Neuronal stem cell (in vitro differentiated cells): ENCODE measurements around the gene ALDH7A1.

ENCODE experiments used
- DNase-seq: peaks from one replicate; pipeline ENCODE4 v3.0.0-alpha.2; 2013; ENCODE audit warnings: low spot score
- H2AFZ ChIP-seq: one replicate; pipeline ENCODE4 v1.6.1; 2013; ENCODE audit warnings: mild to moderate bottlenecking, low read length, inconsistent platforms
- H2AK5ac ChIP-seq: 2 replicates; pipeline ENCODE4 v1.6.1; 2013; ENCODE audit warnings: low read depth, mild to moderate bottlenecking, inconsistent platforms, low read length, moderate library complexity, mixed read lengths
- H2BK120ac ChIP-seq: 2 replicates; pipeline ENCODE4 v1.6.1; 2013; ENCODE audit warnings: low read depth, mild to moderate bottlenecking, inconsistent platforms, low read length, moderate library complexity, mixed read lengths
- H2BK12ac ChIP-seq: one replicate; pipeline ENCODE4 v1.6.1; 2013; ENCODE audit warnings: low read length, inconsistent platforms
- H2BK15ac ChIP-seq: 2 replicates; pipeline ENCODE4 v1.6.1; 2013; ENCODE audit warnings: mild to moderate bottlenecking, low read length, inconsistent platforms, mixed read lengths
- H2BK5ac ChIP-seq: one replicate; pipeline ENCODE4 v1.6.1; 2013; ENCODE audit warnings: inconsistent platforms, mild to moderate bottlenecking, low read length, moderate library complexity
- H3K14ac ChIP-seq: one replicate; pipeline ENCODE4 v1.6.1; 2013; ENCODE audit warnings: low read length, inconsistent platforms
- H3K18ac ChIP-seq: 2 replicates; pipeline ENCODE4 v1.6.1; 2013; ENCODE audit warnings: low read length, inconsistent platforms
- H3K23ac ChIP-seq: 2 replicates; pipeline ENCODE4 v1.6.1; 2013; ENCODE audit warnings: low read depth, mild to moderate bottlenecking, mixed read lengths, low read length, inconsistent platforms; ENCODE audit not compliant: poor library complexity
- H3K27ac ChIP-seq: replicated peaks from 3 replicates; pipeline ENCODE4 v1.5.1; 2013; ENCODE audit warnings: low read length, inconsistent platforms
- H3K27me3 ChIP-seq, 3 experiments: 2 replicates each; pipeline ENCODE4 v1.6.1; 2013; ENCODE audit warnings: low read length in 3 of 3, mild to moderate bottlenecking in 2 of 3, inconsistent platforms in 1 of 3, low read depth in 1 of 3, mixed read lengths in 1 of 3, moderate library complexity in 1 of 3; ENCODE audit not compliant: control insufficient read depth in 3 of 3, insufficient read depth in 3 of 3
- H3K36me3 ChIP-seq, 2 donors: replicated peaks in 1 of 2; 2 replicates each; pipeline ENCODE4 v1.6.1; 2013; ENCODE audit warnings: low read length in 2 of 2; ENCODE audit not compliant: control insufficient read depth in 2 of 2, insufficient read depth in 2 of 2
- H3K4ac ChIP-seq: 2 replicates; pipeline ENCODE4 v1.6.1; 2013; ENCODE audit warnings: inconsistent platforms, mild to moderate bottlenecking, low read length, moderate library complexity
- H3K4me1 ChIP-seq, 2 donors: 1 replicate in 1 of 2; 2 replicates in 1 of 2; pipeline ENCODE4 v1.6.1; 2013; ENCODE audit warnings: low read length in 2 of 2, low read depth in 1 of 2; ENCODE audit not compliant: control insufficient read depth in 2 of 2, insufficient read depth in 1 of 2
- H3K4me2 ChIP-seq: one replicate; pipeline ENCODE4 v1.6.1; 2013; ENCODE audit warnings: mild to moderate bottlenecking, low read length, inconsistent platforms; ENCODE audit not compliant: insufficient read depth, poor library complexity, severe bottlenecking
- H3K4me3 ChIP-seq, 2 donors: 2 replicates each; pipeline ENCODE4 v1.5.1; 2013; ENCODE audit warnings: low read length in 2 of 2, mild to moderate bottlenecking in 2 of 2, inconsistent platforms in 1 of 2, moderate library complexity in 1 of 2
- H3K79me1 ChIP-seq: one replicate; pipeline ENCODE4 v1.6.1; 2013; ENCODE audit warnings: low read depth, mild to moderate bottlenecking, inconsistent platforms, low read length, moderate library complexity
- H3K9ac ChIP-seq: one replicate; pipeline ENCODE4 v1.6.1; 2013; ENCODE audit warnings: mild to moderate bottlenecking, low read depth, low read length, inconsistent platforms; ENCODE audit not compliant: poor library complexity
- H3K9me3 ChIP-seq, 2 donors: replicated peaks in 1 of 2; 2 replicates each; pipeline versions ENCODE3 to v1.6.1; 2013; ENCODE audit warnings: low read length in 2 of 2, mild to moderate bottlenecking in 2 of 2, inconsistent platforms in 1 of 2, low read depth in 1 of 2, mixed read lengths in 1 of 2, moderate library complexity in 1 of 2; ENCODE audit not compliant: control insufficient read depth in 2 of 2, insufficient read depth in 1 of 2
- H4K8ac ChIP-seq: one replicate; pipeline ENCODE4 v1.6.1; 2013; ENCODE audit warnings: low read depth, mild to moderate bottlenecking, inconsistent platforms, low read length, moderate library complexity
- H4K91ac ChIP-seq: one replicate; pipeline ENCODE4 v1.6.1; 2013; ENCODE audit warnings: low read length, low read depth, mild to moderate bottlenecking, inconsistent platforms; ENCODE audit not compliant: poor library complexity
- WGBS, 2 donors: extraction: QIAGEN DNeasy Blood & Tissue Kit; methylation state at CpG; one replicate each; pipeline ENCODE4 v1.1.7; 2013; ENCODE audit warnings: missing lambda C conversion rate in 2 of 2, mixed read lengths in 1 of 2; ENCODE audit not compliant: insufficient read length in 2 of 2, insufficient replicate concordance in 1 of 2; ENCODE audit errors: extremely low coverage in 2 of 2; 5-methylcytosine and 5-hydroxymethylcytosine counted together

Gene ALDH7A1

DNA sequence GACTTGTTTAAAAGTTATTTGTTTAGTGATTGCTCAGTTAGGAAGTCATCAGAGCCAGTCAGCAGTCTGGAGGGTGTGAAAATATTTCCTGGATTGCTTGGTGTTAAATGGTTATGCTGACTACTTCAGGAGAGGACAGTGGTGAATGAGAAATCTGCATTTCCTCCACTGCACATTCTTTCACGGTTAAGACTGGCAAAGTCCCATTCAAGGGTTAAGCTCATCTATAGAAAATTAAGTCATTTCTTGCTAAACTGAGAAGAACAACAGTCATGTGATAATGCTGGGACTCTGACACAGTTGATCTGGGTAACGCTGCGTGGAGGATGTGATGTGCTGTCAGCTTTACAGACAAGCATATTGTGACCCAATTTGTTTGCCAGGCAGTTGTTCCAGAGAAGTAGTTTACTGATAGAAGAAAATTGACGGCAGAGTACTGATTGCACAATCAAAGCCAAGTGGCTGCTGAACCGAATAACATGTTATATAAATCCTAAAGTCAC is 91.4 kb downstream of the ALDH7A1 start:
- Histone ChIP-seq H3K14ac (no peak overlapping the region), H3K23ac (no peak overlapping the region), H3K27me3 (no peaks in the 10 kb centered on the region), H3K27ac (no peak overlapping the region), H3K4ac (no peak overlapping the region), H2AK5ac (no peak overlapping the region), H3K4me2 (no peak overlapping the region), H4K91ac (no peak overlapping the region), H2BK120ac (no peak overlapping the region), H2BK12ac (no peak overlapping the region), H3K9ac (no peak overlapping the region), H3K36me3 (no peaks in the 10 kb centered on the region), H3K9me3 (peaks cover 0 to 4% of the 10 kb centered on the region in 2 donors), H2BK5ac (no peak overlapping the region), H3K4me1 (peaks cover 0 to 11% of the 10 kb centered on the region in 2 donors), H2AFZ (peak overlapping the region; percentile 54), H4K8ac (no peak overlapping the region), H3K79me1 (no peaks in the 10 kb centered on the region), H2BK15ac (no peak overlapping the region), H3K18ac (no peak overlapping the region), H3K4me3 (no peak overlapping the region)
- DNase-seq = no peak
- WGBS, 2 donors = no CpG with 5 or more reads among the region's 5 CpGs

DNA sequence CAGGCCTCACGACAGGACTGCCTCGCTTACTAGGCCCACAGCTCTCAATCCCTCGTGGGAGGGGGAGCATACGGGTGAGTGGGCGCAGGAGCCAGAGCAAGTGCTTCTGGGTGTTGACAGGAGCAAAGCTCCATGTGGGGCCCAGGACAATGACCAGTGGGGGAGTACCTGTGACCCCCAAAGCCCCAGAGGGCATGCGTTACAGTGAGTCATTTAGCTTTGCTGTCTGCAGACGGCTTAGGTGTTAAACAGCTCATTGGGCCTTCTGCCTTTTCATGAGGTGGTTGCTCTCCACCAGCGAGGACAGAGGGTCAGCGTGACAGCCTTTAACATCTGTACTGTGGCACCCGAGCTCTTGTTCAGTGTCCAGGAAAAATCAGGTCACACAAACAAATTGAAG is 93.6 kb downstream of the ALDH7A1 start:
- no peak for DNase-seq
- Histone ChIP-seq H3K27me3 (no peaks in the 10 kb centered on the region), H3K9ac (no peak overlapping the region), H2AFZ (peak overlapping the region; percentile 42), H3K4me3 (no peak overlapping the region), H3K4me1 (peaks cover 0 to 10% of the 10 kb centered on the region in 2 donors), H3K9me3 (peaks cover 0 to 1% of the 10 kb centered on the region in 2 donors), H2BK15ac (peak overlapping the region; percentile 15), H3K18ac (no peak overlapping the region), H2BK12ac (no peak overlapping the region), H3K23ac (no peak overlapping the region), H3K14ac (no peak overlapping the region), H3K79me1 (no peaks in the 10 kb centered on the region), H2BK120ac (no peak overlapping the region), H2BK5ac (no peak overlapping the region), H2AK5ac (no peak overlapping the region), H3K27ac (no peak overlapping the region), H3K36me3 (no peaks in the 10 kb centered on the region), H4K8ac (no peak overlapping the region), H3K4me2 (no peak overlapping the region), H4K91ac (no peak overlapping the region), H3K4ac (no peak overlapping the region)
- no CpG with 5 or more reads among the region's 10 CpGs for WGBS, 2 donors

DNA sequence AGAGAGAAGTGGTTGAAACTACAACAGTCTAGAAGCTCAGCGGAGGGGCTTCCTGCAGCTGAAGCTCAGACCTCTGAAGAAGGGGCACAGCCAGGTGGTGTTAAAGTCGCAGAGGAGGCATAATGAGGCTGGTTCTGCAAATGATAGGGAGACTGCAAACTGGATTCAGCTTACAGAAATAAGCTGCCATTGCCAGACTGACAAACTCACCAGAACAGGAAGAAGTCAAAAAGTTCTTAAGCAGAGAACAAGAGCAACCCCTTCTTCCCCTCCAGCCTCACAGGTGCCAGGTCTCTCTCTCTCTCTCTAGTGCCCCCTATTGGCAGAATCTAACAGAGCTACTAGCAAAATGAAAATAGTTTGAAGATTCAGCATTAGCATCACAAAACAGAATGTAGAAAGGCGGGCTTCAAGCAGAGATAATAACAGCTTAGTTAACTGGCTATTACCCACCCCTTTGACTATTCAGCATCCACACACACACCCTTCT is 95.1 kb downstream of the ALDH7A1 start:
- H4K8ac ChIP-seq = no peak overlapping the region
- DNase-seq = no peak
- H2BK12ac ChIP-seq = no peak overlapping the region
- H3K9me3 ChIP-seq = no peaks in the 10 kb centered on the region
- H2BK120ac ChIP-seq = no peak overlapping the region
- no peak overlapping the region for H4K91ac ChIP-seq
- H2AFZ ChIP-seq = peak overlapping the region; percentile 25
- H3K4ac ChIP-seq = no peak overlapping the region
- H3K9ac ChIP-seq = no peak overlapping the region
- H2BK5ac ChIP-seq = no peak overlapping the region
- peaks cover 0 to 10% of the 10 kb centered on the region in 2 donors for H3K4me1 ChIP-seq
- no peaks in the 10 kb centered on the region for H3K27me3 ChIP-seq
- no peak overlapping the region for H3K14ac ChIP-seq
- no peak overlapping the region for H3K27ac ChIP-seq
- H2BK15ac ChIP-seq = no peak overlapping the region
- no peak overlapping the region for H3K18ac ChIP-seq
- no peak overlapping the region for H3K4me3 ChIP-seq
- no peaks in the 10 kb centered on the region for H3K36me3 ChIP-seq
- H3K4me2 ChIP-seq = no peak overlapping the region
- no peaks in the 10 kb centered on the region for H3K79me1 ChIP-seq
- no peak overlapping the region for H2AK5ac ChIP-seq
- H3K23ac ChIP-seq = no peak overlapping the region
- WGBS, 2 donors = no CpG with 5 or more reads among the region's 3 CpGs

DNA sequence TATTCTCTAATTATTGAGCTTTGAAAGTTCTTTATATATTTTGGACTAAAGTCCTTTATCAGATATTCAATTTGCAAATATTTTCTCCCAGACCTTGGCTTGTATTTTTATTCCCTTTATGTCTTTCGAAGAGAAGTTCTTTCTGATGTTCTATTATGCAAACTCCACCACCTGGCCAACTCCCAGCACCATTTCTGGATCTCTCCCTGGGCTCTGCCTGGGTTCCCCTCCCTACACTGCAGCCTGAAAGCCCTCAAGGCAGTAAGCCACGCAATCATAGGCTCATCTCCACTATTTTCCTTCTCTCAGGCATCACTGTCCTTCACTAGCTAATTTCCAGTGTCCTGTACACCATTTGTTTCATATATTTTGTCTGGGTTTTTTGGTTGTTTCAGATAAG is 95.7 kb downstream of the ALDH7A1 start:
- H3K4ac ChIP-seq = no peak overlapping the region

More for the DNA sequence above, 95.7 kb downstream of the ALDH7A1 start:
- H3K23ac ChIP-seq = no peak overlapping the region
- no peak overlapping the region for H4K8ac ChIP-seq
- H2BK15ac ChIP-seq = no peak overlapping the region
- H2AK5ac ChIP-seq = no peak overlapping the region
- no peak overlapping the region for H3K27ac ChIP-seq
- H3K36me3 ChIP-seq = no peaks in the 10 kb centered on the region
- H3K4me1 ChIP-seq = peaks cover 0 to 10% of the 10 kb centered on the region in 2 donors
- H3K9me3 ChIP-seq = no peaks in the 10 kb centered on the region
- no peaks in the 10 kb centered on the region for H3K79me1 ChIP-seq
- H2BK120ac ChIP-seq = no peak overlapping the region
- no peak overlapping the region for H3K18ac ChIP-seq
- no peak overlapping the region for H2BK12ac ChIP-seq
- no CpG with 5 or more reads among the region's 2 CpGs for WGBS, 2 donors
- no peak overlapping the region for H2BK5ac ChIP-seq
- DNase-seq = no peak
- H3K4me3 ChIP-seq = no peak overlapping the region
- no peaks in the 10 kb centered on the region for H3K27me3 ChIP-seq
- H4K91ac ChIP-seq = no peak overlapping the region
- peak overlapping the region; percentile 25 for H2AFZ ChIP-seq
- H3K9ac ChIP-seq = no peak overlapping the region
- no peak overlapping the region for H3K4me2 ChIP-seq
- no peak overlapping the region for H3K14ac ChIP-seq
